Gastrocnemius medialis (tissue), 4 donors: ENCODE results near the gene NFKBIL1. TPM values are rescaled to one million over a fixed set of nuclear protein-coding genes. Genes with fewer than 3 reads are reported as not detected.

Source experiments
- ATAC-seq, 2 donors: fragments of 150-250 bp; one replicate each; pipeline ENCODE4 v1.9.1; 2016
- DNase-seq, 2 donors: peaks; one replicate each; pipeline ENCODE4 v3.0.0-alpha.2; 2019
- H3K27ac ChIP-seq, 4 donors: fragments of 200-600 bp; sonication (generic); 1 replicate in 1 of 4; 2 replicates in 3 of 4; pipeline ENCODE4 v1.5.1; 2016 to 2018; ENCODE audit warnings: mild to moderate bottlenecking in 2 of 4, moderate library complexity in 1 of 4
- H3K27me3 ChIP-seq, 3 donors: fragments of 200-600 bp; sonication (generic) in 2 of 3; 1 replicate in 1 of 3; 2 replicates in 2 of 3; pipeline versions ENCODE4 v1.5.1 to v1.6.0; 2016 to 2019; ENCODE audit warnings: mild to moderate bottlenecking in 1 of 3, moderate library complexity in 1 of 3
- H3K36me3 ChIP-seq, 2 donors: fragments of 200-600 bp; sonication (generic) in 1 of 2; one replicate each; pipeline ENCODE4 v1.5.1; 2017 to 2018
- H3K4me1 ChIP-seq, 2 donors: fragments of 200-600 bp; sonication (generic) in 1 of 2; one replicate each; pipeline ENCODE4 v1.5.1; 2016 to 2017; ENCODE audit warnings: mild to moderate bottlenecking in 2 of 2
- H3K4me3 ChIP-seq, 4 donors: fragments of 200-600 bp; sonication (generic) in 3 of 4; 1 replicate in 1 of 4; 2 replicates in 3 of 4; pipeline ENCODE4 v1.5.1; 2016 to 2019; ENCODE audit warnings: mild to moderate bottlenecking in 2 of 4
- H3K9me3 ChIP-seq, 3 donors: fragments of 200-600 bp; sonication (generic) in 2 of 3; 1 replicate in 1 of 3; 2 replicates in 2 of 3; pipeline ENCODE4 v1.5.1; 2016 to 2019
- CTCF ChIP-seq, 5 experiments: fragments of 450-650 bp in 3 of 5; fragments of 200-600 bp in 2 of 5; sonication (generic) in 2 of 5; IDR thresholded peaks in 4 of 5; conservative IDR thresholded peaks in 1 of 5; 1 replicate in 4 of 5; 2 replicates in 1 of 5; pipeline ENCODE4 v1.5.1; 2016 to 2019; ENCODE audit warnings: antibody characterized with exemption in 5 of 5, mild to moderate bottlenecking in 3 of 5, moderate library complexity in 3 of 5
- POLR2A ChIP-seq, 2 donors: fragments of 450-650 bp; IDR thresholded peaks; one replicate each; pipeline ENCODE4 v1.6.1; 2017; ENCODE audit warnings: antibody characterized with exemption in 2 of 2, mild to moderate bottlenecking in 2 of 2, moderate library complexity in 2 of 2
- in situ Hi-C, 4 donors: fragments of 200-750 bp; cut with MboI; loops; one replicate each; pipeline versions ENCODE4 v1.15.0 to v1.8.0; 2017; ENCODE audit warnings: low sequenced_read_pairs in 4 of 4
- intact Hi-C: fragments of 100-400 bp; cut with DNase I; formaldehyde crosslinking; loops from one replicate; pipeline ENCODE4 v1.15.1; 2023; ENCODE audit warnings: low total_unique reads
- total RNA-seq, 4 donors: library from RNA; depleted of rRNA; stranded (reverse); fragments of >200 nt; gene quantifications; one replicate each; pipeline versions ENCODE4 v1.1.0 to v1.2.3, GENCODE V29; 2016

The NFKBIL1 gene
- total RNA-seq, 4 donors from 2014 or later, result 17.6 to 21.7 (median 20.3) TPM

- DNase-seq (no peak), ATAC-seq (no peak)
- Histone ChIP-seq H3K27me3 (no peaks in the 10 kb centered on the region), H3K4me1 (peaks cover 0 to 5% of the 10 kb centered on the region in 2 donors), H3K4me3 (no peak overlapping the region), H3K9me3 (no peaks in the 10 kb centered on the region), H3K36me3 (no peaks in the 10 kb centered on the region), H3K27ac (no peak overlapping the region)
- in situ Hi-C loops, result no loop called here
- TF ChIP-seq CTCF (IDR thresholded peaks at IDR 0.05 in 4 of 5, conservative IDR thresholded peaks at IDR 0.05 in 1 of 5) (no peak), POLR2A (IDR thresholded peaks at IDR 0.05) (no peak)
- intact Hi-C loops, result no loop called here
These were observed 31.0 kb downstream of the NFKBIL1 start for GRCh38 chr6:31578184-31579118.

GRCh38 chr6:31579119-31579505 lies 31.7 kb downstream of the NFKBIL1 start:
- peaks cover 0 to 5% of the 10 kb centered on the region in 2 donors for H3K4me1 ChIP-seq
- intact Hi-C loops, result no loop called here
- DNase-seq (no peak), ATAC-seq (no peak)
- no peaks in the 10 kb centered on the region for H3K36me3 ChIP-seq
- H3K27ac ChIP-seq, result no peak overlapping the region
- no peaks in the 10 kb centered on the region for H3K9me3 ChIP-seq
- H3K27me3 ChIP-seq, result no peaks in the 10 kb centered on the region
- H3K4me3 ChIP-seq, result no peak overlapping the region
- TF ChIP-seq CTCF (IDR thresholded peaks at IDR 0.05 in 4 of 5, conservative IDR thresholded peaks at IDR 0.05 in 1 of 5), result no peak
- TF ChIP-seq POLR2A (IDR thresholded peaks at IDR 0.05), result no peak
- in situ Hi-C loops, result no loop called here

- peaks cover 0 to 5% of the 10 kb centered on the region in 2 donors for H3K4me1 ChIP-seq
- TF ChIP-seq POLR2A (IDR thresholded peaks at IDR 0.05) (no peak), CTCF (IDR thresholded peaks at IDR 0.05 in 4 of 5, conservative IDR thresholded peaks at IDR 0.05 in 1 of 5) (no peak)
- H3K9me3 ChIP-seq, result no peaks in the 10 kb centered on the region
- ATAC-seq, result no peak
- H3K36me3 ChIP-seq, result no peaks in the 10 kb centered on the region
- H3K4me3 ChIP-seq, result no peak overlapping the region
- in situ Hi-C loops, result no loop called here
- intact Hi-C loops, result no loop called here
- no peak overlapping the region for H3K27ac ChIP-seq
- no peaks in the 10 kb centered on the region for H3K27me3 ChIP-seq
- no peak for DNase-seq
These were observed 32.4 kb downstream of the NFKBIL1 start for GRCh38 chr6:31579546-31580437.

- Histone ChIP-seq H3K4me1 (peaks cover 0 to 5% of the 10 kb centered on the region in 2 donors), H3K9me3 (no peaks in the 10 kb centered on the region), H3K4me3 (peak overlapping the region; percentile 67 to 96 (median 90)), H3K27me3 (no peaks in the 10 kb centered on the region), H3K27ac (peak overlapping the region; percentile 74 to 84 (median 77)), H3K36me3 (no peaks in the 10 kb centered on the region)
- TF ChIP-seq CTCF (IDR thresholded peaks at IDR 0.05 in 4 of 5, conservative IDR thresholded peaks at IDR 0.05 in 1 of 5) (no peak), POLR2A (IDR thresholded peaks at IDR 0.05) (no peak)
- ATAC-seq, result no peak
- in situ Hi-C loops (no loop called here), intact Hi-C loops (no loop called here)
- DNase-seq, result no peak
These were observed 33.0 kb downstream of the NFKBIL1 start for GRCh38 chr6:31580438-31580740.
